Prostate gland (tissue), 2 donors: ENCODE results near the gene TOP3B.

Experiments
- CTCF ChIP-seq, 4 experiments: fragments of 200-600 bp in 2 of 4; fragments of 450-650 bp in 2 of 4; sonication (generic) in 2 of 4; IDR thresholded peaks; 1 replicate in 3 of 4; 2 replicates in 1 of 4; pipeline ENCODE4 v1.5.1; 2016 to 2019; ENCODE audit warnings: antibody characterized with exemption in 4 of 4, mild to moderate bottlenecking in 2 of 4, moderate library complexity in 2 of 4
- POLR2A ChIP-seq: fragments of 450-650 bp; IDR thresholded peaks from one replicate; pipeline ENCODE4 v1.6.1; 2016; ENCODE audit warnings: antibody characterized with exemption, mild to moderate bottlenecking

GRCh38 chr22:21996175-21996720, 13.7 kb upstream of the TOP3B start:
- TF ChIP-seq CTCF (IDR thresholded peaks at IDR 0.05): no peak
- TF ChIP-seq POLR2A: no peak
